Measurements from ENCODE around the gene UTS2R. TPM values are rescaled to one million over a fixed set of nuclear protein-coding genes. Genes with fewer than 3 reads are reported as not detected.
"Not testable (repeated sequence)": the region's sequence is repeated elsewhere in the genome, so short reads cannot be mapped to it uniquely, and the experiment has no call there.

The UTS2R gene
- polyA plus RNA-seq, 4 donors, result 0.06 TPM; not detected in 3

DNA sequence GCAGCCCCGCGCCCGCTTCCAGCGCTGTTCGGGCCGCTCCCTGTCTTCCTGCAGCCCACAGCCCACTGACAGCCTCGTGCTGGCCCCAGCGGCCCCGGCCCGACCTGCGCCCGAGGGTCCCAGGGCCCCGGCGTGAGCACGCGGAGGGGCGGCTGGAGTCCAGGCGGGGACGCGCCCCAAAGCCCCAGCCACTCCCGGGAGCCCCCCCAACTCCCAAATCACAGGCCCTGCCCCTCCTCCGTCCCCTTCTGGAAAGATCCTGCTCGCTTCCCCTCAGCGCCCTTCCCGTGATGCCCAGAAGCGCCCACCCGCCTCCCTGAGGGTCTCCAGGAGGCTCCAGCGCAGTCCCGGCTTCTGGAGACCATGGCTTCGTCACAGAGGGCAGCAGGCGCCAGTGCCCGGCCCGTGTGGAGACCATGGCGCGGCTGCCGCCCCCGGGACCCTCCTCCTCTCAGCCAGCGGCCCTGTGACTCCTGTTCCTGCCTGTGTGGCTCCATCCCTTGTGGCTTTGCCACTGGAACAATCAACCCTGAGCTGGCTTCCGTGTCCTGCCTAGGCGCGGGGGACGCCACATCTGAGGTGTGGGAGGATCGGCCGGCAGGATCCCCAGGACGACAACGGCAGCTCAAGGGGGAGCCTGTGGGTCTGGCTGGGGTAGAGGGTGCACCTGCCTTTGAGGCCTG, 3.9 kb downstream of the UTS2R start:
- Histone ChIP-seq H3K36me3 (ENCODE audit: control insufficient read depth in 3 of 3, insufficient read depth in 2 of 3, low read depth in 1 of 3, low read length in 3 of 3) (no peaks in the 10 kb centered on the region), H3K4me3 (ENCODE audit: low read depth in 1 of 3, low read length in 3 of 3) (no peak overlapping the region), H3K4me1 (ENCODE audit: control insufficient read depth in 3 of 3, insufficient read depth in 2 of 3, low read depth in 1 of 3, low read length in 2 of 3) (peaks cover 0 to 8% (median 3%) of the 10 kb centered on the region in 3 donors), H3K9me3 (ENCODE audit: control insufficient read depth in 2 of 2, insufficient read depth in 1 of 2, low read depth in 1 of 2, low read length in 1 of 2) (peaks cover 0 to 3% of the 10 kb centered on the region in 2 donors), H3K27me3 (ENCODE audit: control insufficient read depth in 3 of 3, insufficient read depth in 3 of 3, low read length in 3 of 3) (peaks cover 20 to 65% (median 33%) of the 10 kb centered on the region in 3 donors), H3K27ac (ENCODE audit: low read depth in 1 of 3, low read length in 2 of 3) (no peak overlapping the region)
- no peak for FAIRE-seq
- no peak for DNase-seq
- WGBS, 3 donors, result 57 to 68% (median 59%) methylated on average over 35 to 46 of the region's 46 CpGs

DNA sequence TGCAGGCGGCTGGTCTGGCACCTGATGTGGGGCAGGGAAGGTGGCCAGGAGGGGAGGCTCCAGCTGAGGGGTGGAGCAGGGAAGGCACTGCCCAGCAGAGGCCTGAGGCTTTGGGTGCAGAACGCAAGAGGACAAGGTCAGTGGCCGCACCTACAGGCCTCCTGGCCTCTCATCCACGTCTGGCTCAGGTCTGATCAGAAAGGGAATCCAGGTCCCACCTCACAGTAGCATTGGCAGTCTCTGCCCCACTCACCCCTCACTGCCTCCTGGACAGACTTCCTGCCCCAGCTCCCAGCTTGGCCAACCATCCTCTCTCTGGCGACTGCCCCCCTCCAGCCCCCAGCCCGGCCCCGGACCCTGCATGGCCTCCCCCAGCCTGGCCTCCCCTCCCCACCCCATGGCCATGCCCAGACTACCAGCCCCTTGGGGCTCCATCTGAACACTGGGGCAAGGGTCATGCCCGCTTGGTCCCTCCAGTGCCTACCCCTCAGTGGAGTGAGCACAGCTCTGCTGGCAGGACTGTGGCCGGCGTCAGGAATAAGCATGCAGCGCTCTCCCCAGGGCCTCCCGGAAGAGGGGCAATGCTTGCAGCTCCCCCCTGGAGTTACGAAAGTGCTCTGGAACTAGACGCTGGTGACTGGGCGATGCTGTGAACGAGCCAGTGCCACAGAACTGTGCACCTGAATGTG, 4.6 kb downstream of the UTS2R start:
- 67 to 76% (median 68%) methylated on average over 14 to 16 of the region's 16 CpGs for WGBS, 3 donors
- no peak for FAIRE-seq

DNA sequence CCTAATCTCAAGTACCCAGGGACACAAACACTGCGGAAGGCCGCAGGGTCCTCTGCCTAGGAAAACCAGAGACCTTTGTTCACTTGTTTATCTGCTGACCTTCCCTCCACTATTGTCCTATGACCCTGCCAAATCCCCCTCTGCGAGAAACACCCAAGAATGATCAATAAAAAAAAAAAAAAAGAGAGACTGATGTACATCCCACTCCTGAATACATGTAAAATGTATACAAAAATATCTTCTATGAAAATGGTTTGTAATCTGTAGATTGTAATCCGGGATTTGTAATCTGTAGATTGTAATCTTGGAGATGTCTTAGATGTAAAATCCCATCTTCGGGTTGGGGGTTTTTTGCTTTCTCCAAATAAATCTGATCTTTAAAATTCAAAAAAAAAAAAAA, 5.7 kb downstream of the UTS2R start:
- FAIRE-seq; H3K9me3 ChIP-seq (ENCODE audit: control insufficient read depth in 2 of 2, insufficient read depth in 1 of 2, low read depth in 1 of 2, low read length in 1 of 2): not testable (repeated sequence)
- WGBS, 3 donors, result 34 to 54% (median 48%) methylated on average over 3 of the region's 5 CpGs

More for the DNA sequence above, 4.6 kb downstream of the UTS2R start:
- Histone ChIP-seq H3K9me3 (ENCODE audit: control insufficient read depth in 2 of 2, insufficient read depth in 1 of 2, low read depth in 1 of 2, low read length in 1 of 2) (peaks cover 0 to 3% of the 10 kb centered on the region in 2 donors), H3K27ac (ENCODE audit: low read depth in 1 of 3, low read length in 2 of 3) (no peak overlapping the region), H3K27me3 (ENCODE audit: control insufficient read depth in 3 of 3, insufficient read depth in 3 of 3, low read length in 3 of 3) (peaks cover 19 to 59% (median 29%) of the 10 kb centered on the region in 3 donors), H3K4me3 (ENCODE audit: low read depth in 1 of 3, low read length in 3 of 3) (no peak overlapping the region), H3K36me3 (ENCODE audit: control insufficient read depth in 3 of 3, insufficient read depth in 2 of 3, low read depth in 1 of 3, low read length in 3 of 3) (no peaks in the 10 kb centered on the region), H3K4me1 (ENCODE audit: control insufficient read depth in 3 of 3, insufficient read depth in 2 of 3, low read depth in 1 of 3, low read length in 2 of 3) (peaks cover 0 to 2% (median 1%) of the 10 kb centered on the region in 3 donors)
- no peak for DNase-seq

DNA sequence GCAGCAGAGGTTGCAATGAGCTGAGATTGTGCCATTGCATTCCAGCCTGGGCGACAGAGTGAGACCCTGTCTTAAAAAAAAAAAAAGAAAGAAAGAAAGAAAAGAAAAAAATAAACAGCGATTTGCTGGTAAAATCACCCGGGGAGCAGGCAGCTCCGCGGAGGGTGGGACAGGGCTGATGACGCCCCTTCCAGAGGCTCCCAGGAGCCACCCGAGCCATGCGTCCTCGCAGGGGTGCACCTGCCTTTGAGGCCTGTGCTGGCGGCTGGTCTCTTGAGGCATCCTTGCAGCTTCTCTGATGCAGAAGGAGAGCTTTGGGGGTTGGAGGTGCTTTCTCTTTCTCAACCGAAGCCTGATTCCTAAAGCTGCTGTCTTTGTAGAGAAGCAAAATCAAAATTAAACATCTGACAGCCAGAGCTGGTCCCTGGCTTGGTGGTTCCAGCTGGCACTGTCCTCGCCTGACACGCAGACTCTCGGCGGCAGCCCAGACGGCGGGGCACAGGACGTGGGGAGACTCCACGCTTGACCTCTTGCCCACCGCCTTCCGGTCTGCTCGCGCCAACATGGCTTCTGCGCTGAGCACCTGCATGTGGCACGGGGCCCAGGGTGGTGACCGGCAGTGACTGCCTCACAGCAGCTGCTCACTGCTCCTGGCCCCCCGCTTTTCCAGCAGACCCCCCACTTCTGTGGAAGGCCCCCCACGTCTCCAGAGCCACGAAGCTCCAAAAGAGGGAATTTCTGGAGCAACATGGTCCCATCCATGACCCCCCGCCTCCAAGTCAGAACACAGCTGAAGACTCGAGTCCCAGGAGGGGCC, 6.6 kb downstream of the UTS2R start:
- H3K9me3 ChIP-seq (ENCODE audit: control insufficient read depth in 2 of 2, insufficient read depth in 1 of 2, low read depth in 1 of 2, low read length in 1 of 2), result peaks cover 0 to 3% of the 10 kb centered on the region in 2 donors
- H3K27ac ChIP-seq (ENCODE audit: low read depth in 1 of 3, low read length in 2 of 3), result no peak overlapping the region
- no peak for DNase-seq
- H3K27me3 ChIP-seq (ENCODE audit: control insufficient read depth in 3 of 3, insufficient read depth in 3 of 3, low read length in 3 of 3), result peaks cover 12 to 44% (median 18%) of the 10 kb centered on the region in 3 donors
- FAIRE-seq, result no peak
- 74 to 83% (median 79%) methylated on average over 31 of the region's 31 CpGs for WGBS, 3 donors
- H3K4me1 ChIP-seq (ENCODE audit: control insufficient read depth in 3 of 3, insufficient read depth in 2 of 3, low read depth in 1 of 3, low read length in 2 of 3), result no peaks in the 10 kb centered on the region
- H3K36me3 ChIP-seq (ENCODE audit: control insufficient read depth in 3 of 3, insufficient read depth in 2 of 3, low read depth in 1 of 3, low read length in 3 of 3), result no peaks in the 10 kb centered on the region
- H3K4me3 ChIP-seq (ENCODE audit: low read depth in 1 of 3, low read length in 3 of 3), result no peak overlapping the region

More for the DNA sequence above, 5.7 kb downstream of the UTS2R start:
- H3K4me1 ChIP-seq (ENCODE audit: control insufficient read depth in 3 of 3, insufficient read depth in 2 of 3, low read depth in 1 of 3, low read length in 2 of 3); DNase-seq; H3K36me3 ChIP-seq (ENCODE audit: control insufficient read depth in 3 of 3, insufficient read depth in 2 of 3, low read depth in 1 of 3, low read length in 3 of 3); H3K4me3 ChIP-seq (ENCODE audit: low read depth in 1 of 3, low read length in 3 of 3); H3K27ac ChIP-seq (ENCODE audit: low read depth in 1 of 3, low read length in 2 of 3): not testable (repeated sequence)
- peaks cover 12 to 52% (median 24%) of the 10 kb centered on the region in 3 donors for H3K27me3 ChIP-seq (ENCODE audit: control insufficient read depth in 3 of 3, insufficient read depth in 3 of 3, low read length in 3 of 3)

DNA sequence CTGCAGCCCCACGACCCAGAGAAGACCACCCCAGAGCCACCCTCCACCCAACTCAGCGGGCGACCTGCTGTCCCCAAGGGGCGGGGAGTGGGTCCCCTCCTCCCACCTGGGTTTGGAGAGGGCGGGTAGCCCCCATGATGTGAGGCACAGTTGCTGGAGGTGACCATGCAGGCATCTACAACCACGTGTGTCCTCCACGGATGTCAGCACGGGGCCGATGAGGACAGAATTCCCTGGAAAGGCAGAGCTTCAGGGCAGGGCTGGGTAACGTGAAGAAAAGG, 7.1 kb downstream of the UTS2R start:
- no peak overlapping the region for H3K27ac ChIP-seq (ENCODE audit: low read depth in 1 of 3, low read length in 2 of 3)
- DNase-seq, result no peak
- H3K27me3 ChIP-seq (ENCODE audit: control insufficient read depth in 3 of 3, insufficient read depth in 3 of 3, low read length in 3 of 3), result peaks cover 12 to 42% (median 18%) of the 10 kb centered on the region in 3 donors
- H3K9me3 ChIP-seq (ENCODE audit: control insufficient read depth in 2 of 2, insufficient read depth in 1 of 2, low read depth in 1 of 2, low read length in 1 of 2), result peaks cover 0 to 3% of the 10 kb centered on the region in 2 donors
- FAIRE-seq, result no peak
- 55 to 73% (median 68%) methylated on average over 10 of the region's 10 CpGs for WGBS, 3 donors
- H3K36me3 ChIP-seq (ENCODE audit: control insufficient read depth in 3 of 3, insufficient read depth in 2 of 3, low read depth in 1 of 3, low read length in 3 of 3), result no peaks in the 10 kb centered on the region
- no peaks in the 10 kb centered on the region for H3K4me1 ChIP-seq (ENCODE audit: control insufficient read depth in 3 of 3, insufficient read depth in 2 of 3, low read depth in 1 of 3, low read length in 2 of 3)
- H3K4me3 ChIP-seq (ENCODE audit: low read depth in 1 of 3, low read length in 3 of 3), result no peak overlapping the region

DNA sequence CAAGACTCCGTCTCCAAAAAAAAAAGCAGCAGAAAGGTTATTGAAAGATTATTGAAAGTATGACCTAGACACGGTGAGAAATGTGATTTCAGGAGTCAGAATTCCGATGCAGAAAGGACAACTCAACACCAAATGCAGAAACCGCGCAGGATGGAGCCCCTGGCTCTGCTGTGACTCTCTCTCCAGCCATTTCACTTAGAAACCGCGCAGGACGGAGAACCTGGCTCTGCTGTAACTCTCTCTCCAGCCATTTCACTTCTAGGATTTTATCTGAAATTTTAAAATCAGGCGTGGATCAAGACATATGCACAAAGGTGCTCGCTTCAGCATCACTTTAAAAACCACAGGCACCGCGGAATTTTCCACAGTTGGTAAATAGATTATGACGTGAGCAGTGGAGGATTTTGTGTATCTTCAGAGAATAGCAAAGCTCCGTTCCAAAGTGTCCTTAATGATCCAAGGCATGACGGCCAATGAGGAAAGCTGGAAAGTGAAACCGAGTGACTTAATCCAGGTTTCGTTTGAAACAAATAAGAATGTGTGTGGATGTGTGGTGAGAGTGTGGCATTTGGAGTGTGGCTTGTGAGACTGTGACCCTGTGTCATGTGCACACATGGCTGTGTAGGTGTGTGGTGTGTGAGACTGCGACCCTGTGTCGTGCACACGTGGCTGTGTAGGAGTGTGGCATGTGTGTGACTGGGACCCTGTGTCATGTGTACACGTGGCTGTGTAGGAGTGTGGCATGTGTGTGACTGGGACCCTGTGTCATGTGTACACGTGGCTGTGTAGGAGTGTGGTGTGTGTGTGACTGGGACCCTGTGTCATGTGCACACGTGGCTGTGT, 9.5 kb downstream of the UTS2R start:
- Histone ChIP-seq H3K9me3 (ENCODE audit: control insufficient read depth in 2 of 2, insufficient read depth in 1 of 2, low read depth in 1 of 2, low read length in 1 of 2) (no peaks in the 10 kb centered on the region), H3K36me3 (ENCODE audit: control insufficient read depth in 3 of 3, insufficient read depth in 2 of 3, low read depth in 1 of 3, low read length in 3 of 3) (no peaks in the 10 kb centered on the region), H3K27ac (ENCODE audit: low read depth in 1 of 3, low read length in 2 of 3) (no peak overlapping the region), H3K4me3 (ENCODE audit: low read depth in 1 of 3, low read length in 3 of 3) (no peak overlapping the region), H3K4me1 (ENCODE audit: control insufficient read depth in 3 of 3, insufficient read depth in 2 of 3, low read depth in 1 of 3, low read length in 2 of 3) (peaks cover 0 to 2% (median 0%) of the 10 kb centered on the region in 3 donors), H3K27me3 (ENCODE audit: control insufficient read depth in 3 of 3, insufficient read depth in 3 of 3, low read length in 3 of 3) (peaks cover 0 to 47% (median 0%) of the 10 kb centered on the region in 3 donors)
- WGBS, 3 donors, result 24 to 51% (median 37%) methylated on average over 23 of the region's 23 CpGs
- DNase-seq (peak; percentile 33 to 66), FAIRE-seq (no peak)

DNA sequence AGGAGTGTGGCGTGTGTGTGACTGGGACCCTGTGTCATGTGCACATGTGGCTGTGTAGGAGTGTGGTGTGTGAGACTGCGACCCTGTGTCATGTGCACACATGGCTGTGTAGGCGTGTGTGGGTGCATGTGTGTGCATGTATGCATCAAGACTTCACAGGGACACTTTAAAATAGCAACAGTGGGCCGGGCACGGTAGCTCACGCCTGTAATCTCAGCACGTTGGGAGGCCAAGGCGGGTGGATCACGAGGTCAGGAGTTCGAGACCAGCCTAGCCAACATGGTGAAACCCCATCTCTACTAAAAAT, 10.1 kb downstream of the UTS2R start:
- H3K4me3 ChIP-seq (ENCODE audit: low read depth in 1 of 3, low read length in 3 of 3); H3K36me3 ChIP-seq (ENCODE audit: control insufficient read depth in 3 of 3, insufficient read depth in 2 of 3, low read depth in 1 of 3, low read length in 3 of 3); FAIRE-seq; DNase-seq; H3K27ac ChIP-seq (ENCODE audit: low read depth in 1 of 3, low read length in 2 of 3); H3K4me1 ChIP-seq (ENCODE audit: control insufficient read depth in 3 of 3, insufficient read depth in 2 of 3, low read depth in 1 of 3, low read length in 2 of 3); H3K9me3 ChIP-seq (ENCODE audit: control insufficient read depth in 2 of 2, insufficient read depth in 1 of 2, low read depth in 1 of 2, low read length in 1 of 2): not testable (repeated sequence)
- H3K27me3 ChIP-seq (ENCODE audit: control insufficient read depth in 3 of 3, insufficient read depth in 3 of 3, low read length in 3 of 3), result peaks cover 0 to 46% (median 2%) of the 10 kb centered on the region in 3 donors
- WGBS, 3 donors, result 75 to 78% (median 78%) methylated on average over 10 of the region's 10 CpGs
